HG02571 (cell line): ENCODE measurements around the gene PLA2G2A.
"Not testable (repeated sequence)": the region's sequence is repeated elsewhere in the genome, so short reads cannot be mapped to it uniquely, and the experiment has no call there.

Experiments used
- ATAC-seq: cut with Tn5 transposase; IDR thresholded peaks from one replicate; pipeline ENCODE4 v1.9.1; 2021; ENCODE audit warnings: mild to moderate bottlenecking, moderate library complexity; ENCODE audit not compliant: unreplicated experiment

The PLA2G2A gene

DNA sequence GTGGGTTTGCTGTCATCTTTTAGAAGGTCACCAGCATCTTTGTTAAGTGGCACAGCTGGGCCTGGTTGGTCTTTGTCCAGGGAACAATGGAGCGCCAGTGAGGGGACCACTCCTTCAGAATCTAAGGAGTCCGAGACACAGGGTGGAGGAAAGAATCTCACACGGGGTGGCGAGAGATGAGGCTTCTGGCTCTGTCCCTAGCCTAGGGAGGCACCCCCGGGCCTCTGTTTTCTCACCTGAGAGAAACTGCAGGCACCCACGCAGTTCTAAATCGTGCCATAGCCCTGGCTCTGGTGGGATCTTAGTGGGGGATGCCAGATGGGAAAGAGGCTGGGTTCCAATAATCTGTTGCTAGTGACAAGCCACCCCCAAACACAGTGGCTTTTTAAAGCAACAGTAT lies 45.1 kb downstream of the PLA2G2A start:
- no peak for ATAC-seq

DNA sequence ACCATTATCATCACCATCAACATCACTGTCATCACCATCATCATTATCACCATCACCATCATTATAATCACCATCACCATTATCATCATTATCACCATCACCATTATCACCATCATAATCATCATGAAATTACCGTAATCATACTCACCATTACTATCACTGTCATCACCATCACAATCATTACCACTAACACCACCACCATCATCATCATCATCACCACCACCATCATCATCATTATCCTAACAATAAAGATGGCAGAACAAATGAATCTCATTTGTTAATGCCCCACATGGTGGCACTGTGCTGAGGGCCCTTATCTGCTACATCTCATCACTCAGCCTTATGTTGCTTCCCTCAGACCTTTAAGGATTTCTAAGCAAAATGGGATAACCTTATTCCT lies 46.6 kb downstream of the PLA2G2A start:
- ATAC-seq: no peak

DNA sequence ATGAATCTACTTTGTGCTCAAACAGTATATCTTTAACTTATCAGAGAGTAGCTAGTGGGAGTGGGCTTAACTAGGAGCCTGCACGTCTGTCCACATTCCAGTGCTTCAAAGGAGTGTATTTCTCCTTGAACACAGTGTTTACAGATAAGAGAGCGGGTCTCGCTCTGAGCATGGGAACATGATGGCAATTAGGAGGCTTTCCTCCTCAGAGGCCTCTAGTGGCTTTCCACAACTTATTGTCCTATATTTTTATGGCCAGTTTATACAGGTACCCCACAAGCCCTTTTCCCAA lies 52.3 kb downstream of the PLA2G2A start:
- not testable (repeated sequence) for ATAC-seq

DNA sequence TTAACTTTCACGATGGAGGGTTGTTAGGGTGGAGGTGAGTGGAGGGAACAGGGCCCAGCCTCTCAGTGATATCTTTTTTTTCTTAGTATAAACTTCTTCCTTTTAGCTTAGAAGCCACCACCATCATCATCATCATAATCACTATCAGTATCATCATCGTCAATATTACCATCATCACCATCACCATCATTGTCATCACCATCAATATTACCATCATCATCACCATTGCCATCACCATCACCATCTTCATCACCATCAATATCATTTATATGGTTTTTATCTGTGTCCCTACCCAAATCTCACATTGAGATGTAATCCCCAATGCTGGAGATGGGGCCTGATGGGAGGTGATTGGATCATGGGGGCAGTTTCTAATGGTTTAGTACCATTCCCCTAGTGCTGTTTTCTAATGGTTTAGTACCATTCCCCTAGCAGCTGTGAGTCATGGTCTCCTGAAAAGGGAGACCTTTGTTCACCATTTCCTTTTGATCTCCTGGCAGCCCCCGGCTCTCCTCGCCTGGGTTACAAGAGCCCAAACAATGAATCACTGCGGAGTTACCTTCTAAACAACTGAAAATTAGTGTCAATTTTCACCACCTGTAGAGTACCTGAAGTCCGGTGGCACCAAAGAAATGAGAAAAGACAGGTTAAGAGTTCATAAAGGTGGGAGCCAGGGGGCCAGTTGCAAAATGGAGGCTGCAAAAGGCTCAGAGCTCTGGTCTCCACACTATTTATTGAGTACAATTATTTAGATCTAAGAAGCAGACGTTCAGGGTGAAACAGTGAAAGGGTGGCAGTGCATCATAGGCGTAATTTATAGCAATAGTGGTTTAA lies 52.9 kb downstream of the PLA2G2A start:
- no peak for ATAC-seq
